Measurements from ENCODE around the gene ADAMTS20.
"Not testable (repeated sequence)": the region's sequence is repeated elsewhere in the genome, so short reads cannot be mapped to it uniquely, and the experiment has no call there.

GRCh38 chr12:43537675-43538074 is 14.3 kb downstream of the ADAMTS20 start:
- not testable (repeated sequence) for TF ChIP-seq CTCF (IDR thresholded peaks at IDR 0.05; ENCODE audit: insufficient read depth, low read length, poor library complexity, severe bottlenecking); EZH2phosphoT487 (conservative IDR thresholded peaks at IDR 0.05; ENCODE audit: low read length)
